ENCODE results near the gene TBX4.
"Not testable (repeated sequence)": the region's sequence is repeated elsewhere in the genome, so short reads cannot be mapped to it uniquely, and the experiment has no call there.

The TBX4 gene

DNA sequence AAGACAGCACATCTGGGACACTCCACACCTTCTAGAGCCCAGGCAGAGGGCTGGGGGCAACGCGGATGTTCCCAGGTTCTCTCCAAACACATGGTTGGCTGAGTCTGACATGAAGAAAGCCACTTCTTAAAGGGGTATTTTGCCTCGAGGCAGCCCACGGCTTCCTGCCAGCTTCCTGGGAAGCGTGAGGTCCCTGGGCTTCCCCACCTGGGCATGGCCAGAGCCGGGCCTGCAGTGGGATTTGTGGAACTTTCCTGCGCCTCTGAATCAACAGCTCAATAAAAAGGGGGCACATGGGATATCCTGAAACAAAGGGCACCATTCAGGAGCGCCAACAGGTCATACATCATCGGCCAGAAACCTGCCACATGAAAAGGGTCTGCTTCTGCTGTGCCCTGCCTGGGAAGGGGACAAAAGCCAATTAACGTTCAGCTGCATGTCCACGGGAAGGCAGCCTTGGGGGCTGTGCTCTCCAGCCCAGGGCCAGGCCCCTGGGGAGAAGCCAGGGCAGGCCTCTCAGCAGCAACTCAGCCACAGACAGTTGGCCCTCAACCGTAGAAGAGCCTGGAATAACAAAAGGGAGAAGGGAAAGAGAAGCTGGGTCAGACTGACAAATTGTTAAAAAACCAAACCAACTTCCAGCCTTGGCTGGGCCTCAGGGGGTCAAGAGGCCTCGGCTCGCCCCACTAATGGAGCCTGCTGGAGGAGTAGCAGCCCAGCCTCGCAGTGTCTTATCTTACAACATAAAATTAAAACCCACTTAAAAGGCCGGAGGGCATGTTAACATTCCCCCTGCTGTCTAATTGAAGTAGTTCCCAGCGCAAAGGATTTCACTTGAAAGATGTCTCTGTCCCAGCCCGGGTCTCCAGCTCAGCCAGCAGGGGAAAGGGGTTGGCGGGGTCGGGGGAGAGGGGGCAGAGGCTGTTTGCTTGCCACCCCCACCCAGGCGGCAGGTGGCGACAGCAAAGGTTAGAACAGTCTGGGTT lies 34.2 kb downstream of the TBX4 start:
- no peak for DNase-seq

DNA sequence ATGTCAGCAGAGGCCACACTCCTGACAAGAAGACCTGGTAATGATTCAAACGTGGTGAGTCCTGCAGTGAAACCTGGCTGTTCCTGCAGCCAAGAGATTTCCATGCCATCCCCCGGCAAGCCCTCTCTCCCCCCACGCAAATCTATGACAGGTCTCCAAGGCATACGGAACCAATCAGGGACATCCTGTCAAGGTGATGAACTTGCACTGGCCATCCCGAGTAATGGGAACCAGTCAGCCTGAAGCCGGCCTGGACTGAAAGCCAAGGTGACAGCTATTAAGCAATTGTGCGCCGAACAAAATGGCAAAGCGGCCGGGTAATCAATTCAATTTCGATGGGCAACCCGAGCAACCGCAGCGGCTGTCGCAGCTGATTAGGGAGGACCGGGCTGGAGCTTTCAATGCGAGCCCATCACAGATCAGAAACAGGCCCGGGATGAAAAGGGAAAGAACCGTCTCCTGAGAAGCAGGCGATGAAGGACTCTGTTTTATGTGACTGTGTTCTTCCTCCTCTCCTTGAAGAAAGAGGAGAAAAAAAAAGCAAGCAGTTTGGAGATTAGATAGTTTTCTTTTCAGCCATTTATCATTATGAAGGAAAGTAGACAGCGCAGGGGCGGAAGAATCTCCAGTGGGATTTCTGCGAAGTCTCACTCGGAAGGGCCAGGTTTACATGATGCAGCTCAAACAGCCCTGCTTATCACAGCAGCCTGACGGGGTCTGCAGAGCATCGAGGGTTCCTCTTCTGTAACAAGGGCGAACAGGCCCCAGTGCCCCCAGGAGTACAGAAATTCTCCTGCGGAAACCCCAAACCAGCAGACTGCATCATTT lies 35.2 kb downstream of the TBX4 start:
- DNase-seq: no peak

DNA sequence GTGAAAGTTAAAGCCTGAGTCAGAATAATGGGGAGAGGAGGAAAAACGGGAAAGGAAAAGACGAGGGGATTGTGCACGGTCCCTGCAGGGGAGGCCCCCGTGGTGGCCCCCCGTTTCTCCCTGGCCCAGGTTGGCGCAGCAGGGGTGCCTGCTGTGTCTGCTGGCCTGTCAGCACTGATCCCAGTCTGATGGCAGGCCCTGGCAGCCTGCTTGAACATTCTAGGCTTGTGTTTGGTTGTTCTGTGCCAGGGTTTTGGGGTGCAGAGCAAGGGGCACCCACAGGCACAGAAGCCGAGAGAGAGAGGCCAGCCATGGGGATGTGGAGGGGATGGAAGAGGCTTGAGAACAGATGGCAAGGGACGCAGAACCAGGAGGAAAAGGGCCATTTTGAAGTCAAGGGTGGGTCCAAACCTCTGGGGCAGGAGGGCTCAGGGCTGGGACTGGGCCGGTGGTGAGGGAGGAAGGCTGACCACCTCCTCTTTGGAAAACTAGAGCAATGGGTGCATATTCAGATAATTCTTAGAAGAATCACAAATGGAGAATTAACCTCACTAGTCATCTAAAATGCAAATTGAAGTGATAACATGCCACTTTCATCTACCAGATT lies 35.9 kb downstream of the TBX4 start:
- DNase-seq: no peak

DNA sequence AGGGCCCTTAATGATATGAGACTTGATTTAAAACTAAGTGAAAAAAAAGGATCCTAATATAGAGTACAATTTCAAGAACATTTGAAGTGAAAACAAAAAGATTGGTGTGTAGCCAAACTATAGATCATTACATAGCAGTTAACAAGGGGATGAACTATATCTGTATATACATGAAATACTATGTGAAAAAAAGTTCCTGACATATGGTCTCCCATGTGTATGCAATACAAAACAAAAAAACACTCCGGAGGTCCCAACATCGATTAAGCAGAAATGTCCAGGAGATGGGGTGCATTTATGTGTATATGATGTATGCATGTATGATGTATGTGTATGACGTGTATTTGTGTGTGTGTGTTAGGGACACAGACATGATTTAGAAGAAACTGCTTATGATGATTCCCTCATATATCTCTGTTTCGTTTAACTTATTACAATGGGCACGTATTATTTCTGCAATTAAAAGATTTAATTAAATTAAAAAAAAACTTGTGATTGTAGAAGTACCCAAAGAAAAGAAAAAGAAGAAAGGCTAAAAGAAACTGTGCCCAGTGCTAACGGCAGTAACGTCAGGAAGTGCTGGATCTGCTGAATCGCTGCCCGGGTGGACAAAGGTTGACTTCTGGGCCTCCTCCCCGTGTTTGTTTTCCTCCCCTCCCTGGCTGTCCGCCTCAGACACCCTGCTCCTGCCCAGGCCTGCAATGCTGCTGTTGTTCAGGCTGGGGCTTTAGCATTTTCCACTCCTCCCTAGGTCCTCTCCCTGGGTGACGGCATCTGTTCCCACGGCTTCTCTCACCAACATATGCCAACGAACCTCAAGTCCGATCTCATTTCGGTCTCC lies 36.9 kb downstream of the TBX4 start:
- DNase-seq: no peak

DNA sequence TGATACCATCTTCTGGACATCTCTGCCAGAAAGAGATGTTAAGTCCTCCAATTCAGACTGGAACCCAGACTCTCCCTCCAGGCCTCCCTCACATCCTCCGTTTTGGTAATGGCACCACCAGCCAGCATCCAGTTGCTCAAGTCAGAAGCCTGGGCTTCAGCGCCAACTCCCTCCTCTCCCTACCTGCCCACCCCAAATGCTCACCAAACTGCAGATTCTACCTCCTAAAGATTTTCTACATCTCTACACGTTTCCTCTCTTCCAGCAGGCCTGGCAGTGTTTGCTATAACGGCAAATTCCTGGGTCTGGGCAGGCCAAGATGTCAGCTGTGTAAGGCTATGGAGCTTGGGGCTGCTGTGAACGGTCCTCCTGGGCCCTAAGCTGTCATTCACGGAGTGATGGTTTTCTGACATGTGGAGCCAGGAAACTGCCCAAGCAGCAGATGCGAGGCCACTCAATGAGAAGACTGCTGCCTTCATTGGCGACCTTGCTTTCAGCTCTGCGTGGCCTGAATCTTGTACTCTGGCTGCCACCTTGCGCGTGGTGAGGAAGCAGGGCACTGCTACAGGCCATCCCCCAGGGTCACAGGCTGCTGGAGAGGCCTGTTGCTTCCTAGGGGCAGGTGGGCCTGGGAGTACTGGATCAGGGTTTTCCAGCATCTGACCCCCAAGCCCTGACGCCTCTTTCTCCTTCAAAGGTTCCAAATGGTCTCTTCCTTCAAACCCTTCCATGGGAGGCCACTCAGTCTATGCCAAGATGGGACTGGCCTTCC lies 37.7 kb downstream of the TBX4 start:
- no peak for DNase-seq

DNA sequence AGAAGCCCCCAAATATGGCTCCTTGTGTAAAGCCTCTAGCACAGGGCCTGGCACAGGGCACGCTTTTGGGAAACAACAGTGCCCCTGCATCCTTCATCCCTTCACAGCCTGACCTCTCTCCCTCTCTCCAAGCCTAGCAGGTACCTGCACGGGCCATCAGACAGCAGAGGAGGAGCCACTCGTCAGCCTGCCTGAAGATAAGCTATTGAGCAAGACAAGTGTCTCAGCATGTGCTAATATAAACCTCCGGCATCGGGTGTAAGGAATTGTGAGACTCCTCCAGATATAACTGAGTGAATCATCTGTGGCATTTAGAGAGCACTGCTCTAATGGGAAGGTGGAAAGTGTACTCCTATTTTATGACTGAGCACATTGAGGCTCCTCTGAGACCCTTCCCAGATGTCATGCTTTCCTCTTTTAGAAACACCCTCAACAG lies 38.3 kb downstream of the TBX4 start:
- peak; percentile 49 for DNase-seq

DNA sequence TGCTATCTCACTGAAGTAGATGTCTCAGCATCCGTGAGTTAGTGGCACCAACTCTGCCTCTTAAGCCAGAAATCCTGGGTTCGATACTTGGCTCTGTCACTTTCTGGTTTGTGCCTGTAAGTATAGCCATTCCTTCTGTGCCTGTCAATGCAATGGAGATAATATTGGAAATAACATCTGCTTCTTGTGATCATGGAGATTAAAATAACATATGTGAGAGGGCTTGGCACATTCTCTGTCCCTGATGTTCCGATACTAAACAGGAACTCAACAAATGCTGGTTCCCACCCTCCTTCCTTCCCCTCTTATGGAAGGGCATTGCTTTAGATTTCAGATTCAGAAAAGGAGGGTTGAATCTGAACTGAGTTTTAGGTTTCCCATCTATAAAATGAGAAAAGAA lies 39.8 kb downstream of the TBX4 start:
- DNase-seq: no peak

DNA sequence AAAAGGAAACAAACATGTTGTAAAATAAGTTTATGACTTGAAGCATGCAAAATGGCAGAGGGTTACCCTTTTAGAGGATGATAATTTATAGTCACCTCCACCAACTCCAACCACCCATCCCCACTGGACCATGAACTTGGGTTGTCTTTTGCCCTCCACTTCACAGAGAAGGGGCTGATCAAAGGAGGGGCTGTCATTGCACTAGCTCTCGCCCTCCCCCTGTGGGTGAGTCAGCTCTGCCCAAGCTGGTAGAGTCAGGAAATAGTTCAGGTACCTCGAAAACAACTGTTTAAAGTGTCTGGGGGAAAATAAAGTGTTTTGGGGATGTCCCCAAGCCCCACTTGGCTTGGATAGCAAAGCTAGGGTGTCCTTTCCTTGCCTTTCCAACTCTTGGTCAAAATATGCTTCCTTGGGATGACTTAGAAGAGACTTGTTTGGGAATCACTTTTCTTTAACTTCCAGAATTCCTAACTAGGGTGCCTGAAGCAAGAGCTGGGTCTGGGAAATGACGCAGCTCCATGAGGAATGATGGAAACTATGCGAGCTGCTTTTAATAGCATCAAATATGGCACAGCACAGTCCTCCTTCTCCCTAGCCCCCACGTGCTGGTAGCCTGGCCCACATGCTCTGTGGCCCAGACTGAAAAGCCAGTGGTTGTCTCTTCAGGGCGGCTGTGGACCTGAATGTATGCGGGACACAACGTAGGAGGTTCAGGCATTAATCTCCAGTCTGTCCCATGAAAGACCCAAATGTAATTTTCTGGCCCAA lies 40.7 kb downstream of the TBX4 start:
- peak; percentile 51 for DNase-seq

DNA sequence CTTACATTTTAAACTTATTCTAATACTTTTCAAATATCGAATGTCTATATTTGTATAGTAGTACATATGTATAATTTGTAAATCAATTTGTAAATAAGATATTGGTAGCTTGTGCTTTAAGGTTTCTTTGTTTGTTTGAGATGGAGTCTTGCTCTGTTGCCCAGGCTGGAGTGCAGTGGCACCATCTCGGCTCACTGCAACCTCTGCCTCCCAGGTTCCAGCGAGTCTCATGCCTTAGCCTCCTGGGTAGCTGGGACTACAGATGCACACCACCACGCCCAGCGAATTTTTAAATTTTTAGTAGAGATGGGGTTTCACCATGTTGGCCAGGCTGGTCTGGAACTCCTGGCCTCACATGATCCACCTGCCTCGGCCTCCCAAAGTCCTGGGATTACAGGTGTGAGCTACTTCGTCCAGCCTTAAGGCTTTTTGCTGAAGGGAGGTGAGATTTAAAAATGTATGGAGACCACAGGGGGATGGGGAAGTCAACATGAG lies 41.7 kb downstream of the TBX4 start:
- DNase-seq: not testable (repeated sequence)

DNA sequence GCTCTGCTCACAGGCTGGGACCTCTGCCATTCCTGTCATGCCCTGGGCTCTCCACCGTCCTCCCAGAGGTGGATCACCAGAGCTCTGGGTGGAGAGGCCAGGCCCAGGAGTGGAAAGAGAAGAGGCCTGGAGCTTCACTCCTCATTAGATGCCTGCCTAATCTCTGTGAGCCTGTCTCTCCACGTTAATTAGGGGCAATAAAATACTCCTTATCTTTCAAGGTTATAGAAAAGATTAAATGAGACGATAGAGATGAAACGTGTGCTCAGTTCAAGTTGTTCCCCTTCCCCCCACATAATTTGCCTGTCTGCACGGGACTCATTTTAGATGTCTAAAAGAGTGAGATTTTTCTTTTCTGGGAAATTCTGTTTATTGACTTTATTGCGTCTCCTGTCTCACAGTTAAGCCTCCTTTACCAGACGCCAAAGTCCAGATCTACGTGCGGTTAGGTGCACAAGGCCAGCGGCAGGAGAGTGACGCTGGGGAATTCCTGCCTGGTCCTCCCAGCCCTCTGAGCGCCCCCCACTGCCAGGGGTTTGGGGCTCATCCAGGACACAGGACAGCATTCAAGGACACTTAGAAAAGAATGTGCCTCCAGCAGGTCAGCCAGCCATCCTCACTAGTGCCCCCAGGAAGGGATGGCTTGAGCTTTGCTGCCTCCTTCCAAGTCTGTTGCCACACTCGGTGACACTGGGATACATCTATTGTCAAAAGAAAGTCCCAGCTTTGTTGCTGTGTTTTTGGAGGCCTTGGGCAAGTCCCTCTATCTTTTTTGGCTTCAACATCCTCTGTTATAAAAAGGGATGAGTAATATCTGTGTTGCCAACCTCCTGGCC lies 42.3 kb downstream of the TBX4 start:
- DNase-seq: peak; percentile 55

DNA sequence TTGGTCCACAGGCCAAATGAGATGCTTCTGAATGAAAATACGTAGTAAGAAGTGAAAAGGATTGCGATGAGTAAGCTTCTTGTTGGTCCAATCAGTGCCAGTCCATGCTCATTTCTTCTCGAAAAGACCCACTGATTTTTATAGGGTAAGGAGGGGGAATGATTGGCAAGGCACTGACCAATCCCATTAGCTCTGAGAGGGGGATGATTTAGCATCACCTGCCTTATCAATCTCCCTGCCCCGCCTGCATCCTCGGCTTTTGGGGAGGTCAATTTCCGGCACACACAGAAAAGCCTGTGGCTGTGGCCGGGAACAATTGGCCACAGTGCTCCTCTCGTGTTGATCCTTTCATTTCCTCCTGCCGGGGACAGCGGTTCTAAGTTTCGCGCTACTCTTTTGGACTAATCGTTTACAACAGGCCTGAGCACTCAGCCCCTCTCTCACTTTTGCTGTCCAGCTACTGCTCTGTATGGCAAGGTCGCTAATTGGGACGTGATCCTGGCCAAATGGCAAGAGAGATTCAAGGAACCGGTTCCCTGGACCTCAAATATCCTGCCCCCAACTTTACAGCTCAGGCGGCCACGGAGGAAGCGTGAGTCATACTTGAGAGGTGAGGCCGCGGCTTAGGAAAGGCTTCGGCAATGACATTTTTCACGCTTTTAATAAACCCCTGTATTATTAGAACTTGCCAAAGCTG lies 43.1 kb downstream of the TBX4 start:
- no peak for DNase-seq

DNA sequence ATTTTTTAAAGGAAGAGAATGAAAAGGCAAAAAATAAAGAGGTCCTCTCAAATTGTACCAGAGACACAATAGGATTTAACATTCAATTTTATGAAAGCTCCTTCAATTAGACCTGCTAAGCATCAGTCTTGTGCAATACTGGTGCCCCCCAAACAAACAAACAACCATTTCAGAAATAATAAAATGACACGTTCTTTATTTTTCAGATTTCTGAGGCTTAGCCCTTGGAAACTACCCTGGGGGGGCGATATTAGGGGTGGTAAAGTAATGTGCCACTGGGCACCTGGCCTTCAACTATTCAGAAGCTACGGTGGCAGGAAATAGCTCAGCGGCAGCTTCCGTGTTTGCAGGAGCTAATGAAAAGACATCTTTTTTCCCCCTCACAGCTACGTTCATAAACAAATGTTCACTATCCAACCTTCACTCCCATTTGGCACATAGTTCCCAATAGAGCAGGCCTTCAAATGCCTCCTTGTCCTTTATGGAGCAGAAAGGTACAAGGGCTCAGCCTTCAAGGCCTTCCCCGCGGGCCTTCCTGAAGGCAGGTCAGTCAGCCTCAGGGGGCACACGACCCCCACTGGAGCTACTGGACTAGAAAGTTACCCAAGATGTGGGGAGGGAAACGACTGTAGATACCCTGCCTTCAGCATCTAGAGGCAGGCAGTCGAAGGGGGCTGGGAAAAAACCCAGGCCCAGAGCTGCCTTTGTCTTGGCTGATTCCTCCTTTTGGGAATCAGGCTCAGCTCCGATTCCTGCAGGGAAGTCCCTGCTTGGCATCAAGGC lies 44.1 kb downstream of the TBX4 start:
- no peak for DNase-seq

DNA sequence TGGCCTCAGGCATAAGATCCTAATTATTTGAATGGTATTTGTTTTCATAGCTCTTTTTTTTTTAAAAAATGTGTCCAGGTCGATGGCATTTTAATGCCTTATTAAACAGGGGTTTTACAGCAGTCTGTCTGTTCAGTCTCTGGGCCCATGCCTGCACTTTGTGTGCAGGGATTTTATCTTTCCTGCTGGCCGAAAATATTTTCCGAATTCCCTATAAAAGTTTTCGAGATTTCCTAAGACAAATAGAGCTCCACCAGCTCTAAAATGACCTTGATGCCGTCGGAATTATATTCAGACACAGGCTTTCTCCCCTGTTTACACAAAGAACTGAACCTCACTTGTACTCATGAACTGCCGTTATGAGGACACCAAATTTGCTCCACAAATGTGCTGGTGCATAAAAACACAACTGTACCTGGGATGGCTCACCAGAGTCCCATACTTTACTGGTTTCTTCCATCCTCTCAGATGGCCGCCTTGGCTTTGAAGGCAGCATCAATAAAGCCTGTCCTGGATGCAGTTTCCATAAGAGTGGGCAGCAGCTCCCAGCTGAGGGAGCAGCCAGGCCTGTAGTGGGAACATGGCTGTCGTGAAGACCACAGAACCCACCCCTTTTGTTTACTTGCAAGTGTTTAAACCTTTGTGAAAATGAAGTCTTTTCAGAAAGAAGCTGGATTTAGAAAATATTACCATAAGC lies 44.9 kb downstream of the TBX4 start:
- no peak for DNase-seq

DNA sequence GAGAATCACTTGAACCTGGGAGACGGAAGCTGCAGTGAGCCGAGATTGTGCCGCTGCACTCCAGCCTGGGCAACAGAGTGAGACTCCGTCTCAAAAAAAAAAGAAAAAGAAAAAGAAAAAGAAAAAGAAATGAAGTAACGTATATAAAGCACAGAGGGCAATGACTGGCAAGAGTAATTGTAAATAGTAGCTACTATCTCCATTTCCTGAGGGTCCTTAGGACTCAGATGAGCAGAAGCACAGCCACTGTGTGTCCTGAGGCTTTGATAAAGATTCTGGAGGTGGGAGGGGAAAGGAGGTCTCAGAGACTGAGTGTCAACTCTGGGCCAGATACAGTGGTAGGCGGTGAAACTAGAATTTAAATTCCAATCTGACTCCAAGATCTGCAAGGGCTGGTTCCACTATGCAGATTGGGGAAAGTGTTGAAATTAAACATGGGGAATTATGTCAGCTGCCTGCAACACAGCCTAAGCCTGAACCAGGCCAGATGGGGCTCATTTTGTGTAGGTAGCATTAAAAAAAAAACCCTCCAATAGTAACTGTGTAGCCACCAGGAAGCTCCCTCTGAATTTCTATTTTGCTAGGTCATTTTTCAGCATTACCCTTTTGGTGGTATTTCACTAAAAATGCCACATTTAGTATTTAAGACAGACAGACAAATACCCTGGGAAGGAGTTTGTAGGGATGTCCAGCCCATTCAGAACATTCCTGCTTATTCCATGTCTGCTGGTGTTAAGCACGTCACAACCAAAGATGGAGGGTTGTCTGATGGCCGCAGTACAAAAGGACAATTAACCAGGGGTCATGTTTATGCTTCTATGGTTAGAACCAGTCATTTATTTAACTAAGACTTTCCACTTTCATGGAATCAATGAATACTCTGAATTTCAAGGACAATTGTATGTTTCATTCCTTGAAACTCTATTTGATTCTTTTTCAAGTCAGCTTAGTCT lies 46.1 kb downstream of the TBX4 start:
- DNase-seq: no peak

DNA sequence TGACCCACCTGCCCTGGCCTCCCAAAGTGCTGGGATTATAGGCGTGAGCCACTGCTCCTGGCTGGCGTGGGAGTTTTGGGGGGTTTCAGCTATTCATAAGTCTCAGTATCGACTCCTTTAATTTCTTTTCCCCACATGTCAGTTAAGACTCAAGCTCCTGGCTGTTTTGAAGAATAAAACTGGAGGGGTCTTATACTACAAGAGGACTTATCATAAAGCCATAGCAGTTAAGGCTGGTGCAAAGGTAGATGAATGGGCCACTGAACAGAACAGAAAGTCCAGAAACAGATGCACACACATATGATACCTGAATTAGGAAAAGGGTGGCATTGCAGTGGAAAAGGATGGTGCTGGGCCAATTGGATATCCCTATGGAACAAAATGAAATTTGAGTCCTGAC lies 47.4 kb downstream of the TBX4 start:
- no peak for DNase-seq

DNA sequence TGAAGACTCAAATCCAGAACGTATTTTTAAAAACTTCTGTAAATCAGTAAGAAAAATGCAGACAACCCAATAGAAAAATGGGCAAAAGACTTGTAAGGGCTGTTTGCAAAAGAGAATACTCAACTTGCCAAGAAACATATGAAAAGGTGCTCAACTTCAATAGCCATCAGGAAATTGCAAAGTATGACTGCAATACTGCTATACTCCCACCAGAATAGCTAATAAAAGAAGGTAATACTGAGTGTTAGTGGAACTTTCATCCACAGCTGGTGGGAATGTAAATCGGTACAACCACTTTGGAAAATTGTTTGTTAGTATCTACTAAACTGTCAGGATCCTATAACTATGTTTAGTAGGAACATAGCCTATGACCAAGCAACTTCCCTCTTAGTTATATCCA lies 48.1 kb downstream of the TBX4 start:
- no peak for DNase-seq
